ENCODE results near the gene SLC6A3. TPM values are rescaled to one million over a fixed set of nuclear protein-coding genes. Genes with fewer than 3 reads are reported as not detected.
A peak's percentile ranks its signal among the peaks of the same experiment; 100 is the strongest.

Gene SLC6A3
- total and polyA plus RNA-seq, 9 of the 15 experiments (the other 6 are each of a cell fraction or from before 2014, with no cell fraction given): not detected

DNA sequence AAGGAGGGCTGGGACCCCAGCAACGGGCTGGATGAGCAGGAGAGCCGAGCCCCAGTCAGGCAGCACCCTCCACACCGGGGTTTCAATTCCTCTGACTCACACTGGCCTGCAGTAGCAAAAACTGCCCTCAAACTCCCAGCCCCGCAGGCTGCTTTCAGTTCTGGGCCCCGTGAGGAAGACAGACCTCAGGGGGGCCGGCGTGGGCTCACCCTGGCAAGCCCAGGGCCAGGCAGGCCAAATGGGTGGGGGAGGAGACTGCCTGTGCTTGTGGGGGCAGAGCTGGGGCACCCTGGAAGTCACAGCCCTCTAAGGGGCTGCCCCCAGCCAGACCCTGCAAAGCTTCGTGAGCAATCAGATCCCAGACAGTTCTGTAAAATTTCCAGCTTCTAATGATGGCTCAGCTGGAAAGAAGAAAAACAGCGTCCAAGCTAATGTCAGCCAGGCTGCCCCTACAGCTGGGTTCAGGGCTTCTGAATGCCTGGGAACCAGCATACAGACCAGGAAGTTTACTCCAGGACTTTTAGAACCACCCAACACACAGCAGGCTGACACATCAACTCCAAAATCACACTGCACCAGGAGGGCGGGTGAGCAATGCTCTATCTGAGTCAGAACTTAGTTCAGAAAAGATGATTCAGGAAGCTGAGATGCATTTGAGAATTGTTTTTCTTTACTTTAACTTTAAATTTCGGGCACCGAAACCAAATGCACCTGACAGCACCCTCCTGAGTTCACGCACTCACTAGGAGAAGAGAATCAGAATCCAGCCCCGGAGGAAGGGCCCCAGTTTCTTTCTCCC lies 43.8 kb upstream of the SLC6A3 start:
- Histone ChIP-seq H3K4me3 (no peak overlapping the region), H3K79me2 (ENCODE audit: control insufficient read depth, insufficient read depth, low read length) (no peaks in the 10 kb centered on the region), H3K9me1 (ENCODE audit: control insufficient read depth, insufficient read depth, low read length) (no peaks in the 10 kb centered on the region), H3K27me3 (ENCODE audit: control insufficient read depth in 2 of 2, insufficient read depth in 2 of 2, low read length in 2 of 2) (no peaks in the 10 kb centered on the region), H4K20me1 (replicated peaks; ENCODE audit: control insufficient read depth, insufficient read depth, low read length) (peaks cover 7% of the 10 kb centered on the region; the same call in 1 of the 2 replicates), H3K4me2 (ENCODE audit: insufficient read depth, low read length) (no peak overlapping the region), H3K4me1 (replicated peaks in 1 of 2; ENCODE audit: control insufficient read depth in 2 of 2, insufficient read depth in 2 of 2, low read length in 2 of 2) (peaks cover 0 to 15% of the 10 kb centered on the region in 2 experiments; a peak in 1 of 5 replicates), H2AFZ (ENCODE audit: low read depth, low read length) (no peak overlapping the region), H3K27ac (ENCODE audit: extremely low read depth, low read depth, low read length) (no peak overlapping the region), H3K9me3 (replicated peaks; ENCODE audit: control insufficient read depth, insufficient read depth, low read depth, low read length) (no peaks in the 10 kb centered on the region), H3K36me3 (ENCODE audit: control insufficient read depth, insufficient read depth, low read length) (peaks cover 11% of the 10 kb centered on the region; the same call in 1 of the 3 replicates), H3K9ac (ENCODE audit: insufficient read depth in 1 of 2, low read depth in 2 of 2, low read length in 2 of 2) (peak overlapping the region in 1 of 2 experiments; percentile 49; a peak in 1 of 4 replicates)
- no peak for ATAC-seq
- no peak for TF ChIP-seq STAT5A (IDR thresholded peaks at IDR 0.05; ENCODE audit: borderline replicate concordance, low read length)
- TF ChIP-seq TBP (optimal IDR thresholded peaks at IDR 0.05; ENCODE audit: low read depth, low read length): no peak
- no peak for TF ChIP-seq CREBBP (IDR thresholded peaks at IDR 0.05; ENCODE audit: low read depth, low read length)
- no peak for TF ChIP-seq ZBTB34 (CRISPR knock-in tag; IDR thresholded peaks at IDR 0.05)
- TF ChIP-seq BCL6 (CRISPR knock-in tag; IDR thresholded peaks at IDR 0.05): no peak
- no peak for TF ChIP-seq ZNF780A (CRISPR knock-in tag; IDR thresholded peaks at IDR 0.05)
- no peak for TF ChIP-seq E2F3 (CRISPR knock-in tag; IDR thresholded peaks at IDR 0.05)
- no peak for TF ChIP-seq PCBP2 (IDR thresholded peaks at IDR 0.05; ENCODE audit: low read depth, low read length, poor library complexity, severe bottlenecking)
- TF ChIP-seq GMEB1 (CRISPR knock-in tag; IDR thresholded peaks at IDR 0.05): no peak
- POLR2A ChIA-PET: no interaction called here
- intact Hi-C loops (cut with micrococcal nuclease): no loop called here
- CTCF ChIA-PET (ENCODE audit: low intra/inter-chr PET ratio): no interaction called here
- no TSS peak for BruUV-seq (replicated peaks)
- in situ Hi-C loops (cut with MboI): loop anchor here (5.0 kb wide), 1 partner anchor 153 kb away; no protein-coding TSS in a partner anchor
- FAIRE-seq: no peak
- no peak for DNase-seq (ENCODE audit: extremely low read depth in 1 of 4, low spot score in 3 of 4)
- 52% methylated on average over 14 of the region's 14 CpGs for WGBS (ENCODE audit: insufficient coverage, low coverage, missing lambda C conversion rate)
